Measurements from ENCODE around the gene PPP1R3E. TPM values are rescaled to one million over a fixed set of nuclear protein-coding genes. Genes with fewer than 3 reads are reported as not detected.
A peak's percentile ranks its signal among the peaks of the same experiment; 100 is the strongest.

Gene PPP1R3E
- total and polyA plus RNA-seq, 11 donors = 2.1 to 11.4 (median 5.6) TPM

GRCh38 chr14:23345987-23346692 is 43.5 kb upstream of the PPP1R3E start:
- no peak for TF ChIP-seq POLR2A (IDR thresholded peaks at IDR 0.05)
- TF ChIP-seq, protein P1, sequence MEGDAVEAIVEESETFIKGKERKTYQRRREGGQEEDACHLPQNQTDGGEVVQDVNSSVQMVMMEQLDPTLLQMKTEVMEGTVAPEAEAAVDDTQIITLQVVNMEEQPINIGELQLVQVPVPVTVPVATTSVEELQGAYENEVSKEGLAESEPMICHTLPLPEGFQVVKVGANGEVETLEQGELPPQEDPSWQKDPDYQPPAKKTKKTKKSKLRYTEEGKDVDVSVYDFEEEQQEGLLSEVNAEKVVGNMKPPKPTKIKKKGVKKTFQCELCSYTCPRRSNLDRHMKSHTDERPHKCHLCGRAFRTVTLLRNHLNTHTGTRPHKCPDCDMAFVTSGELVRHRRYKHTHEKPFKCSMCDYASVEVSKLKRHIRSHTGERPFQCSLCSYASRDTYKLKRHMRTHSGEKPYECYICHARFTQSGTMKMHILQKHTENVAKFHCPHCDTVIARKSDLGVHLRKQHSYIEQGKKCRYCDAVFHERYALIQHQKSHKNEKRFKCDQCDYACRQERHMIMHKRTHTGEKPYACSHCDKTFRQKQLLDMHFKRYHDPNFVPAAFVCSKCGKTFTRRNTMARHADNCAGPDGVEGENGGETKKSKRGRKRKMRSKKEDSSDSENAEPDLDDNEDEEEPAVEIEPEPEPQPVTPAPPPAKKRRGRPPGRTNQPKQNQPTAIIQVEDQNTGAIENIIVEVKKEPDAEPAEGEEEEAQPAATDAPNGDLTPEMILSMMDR (IDR thresholded peaks at IDR 0.05) = no peak
- Histone ChIP-seq H3K27me3 (peaks cover 0 to 8% (median 0%) of the 10 kb centered on the region in 9 donors), H3K4me1 (peaks cover 0 to 9% (median 0%) of the 10 kb centered on the region in 12 donors), H3K4me3 (no peak overlapping the region), H3K9me3 (no peaks in the 10 kb centered on the region), H3K27ac (peak overlapping the region in 1 of 12 donors; percentile 24), H3K36me3 (no peaks in the 10 kb centered on the region)
- DNase-seq = no peak
- WGBS, 4 donors = 58 to 61% (median 61%) methylated on average over 12 to 13 of the region's 13 CpGs
- peak in 3 of 4 donors; percentile 48 to 54 (median 49) for ATAC-seq
- intact Hi-C loops (cut with DNase I) = no loop called here

DNA sequence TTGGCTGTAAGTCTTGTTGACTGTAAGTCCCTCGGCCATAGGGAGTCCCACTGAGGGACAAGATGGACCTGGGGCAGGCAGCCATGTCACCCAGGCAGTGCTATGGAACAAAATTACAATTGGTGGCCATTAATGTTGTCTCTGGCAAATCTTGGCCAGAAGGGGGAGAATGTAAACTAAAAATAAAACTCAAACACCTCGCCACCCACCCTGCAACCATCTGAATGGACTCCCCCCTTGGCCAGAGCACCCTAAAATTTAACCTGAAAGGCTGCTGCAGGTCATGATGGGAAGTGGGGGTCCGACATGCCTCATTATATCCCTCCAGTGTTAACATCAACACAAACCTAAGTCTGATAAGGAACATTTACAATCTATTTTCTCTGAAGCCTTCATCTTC is 41.8 kb upstream of the PPP1R3E start:
- Histone ChIP-seq H3K36me3 (no peaks in the 10 kb centered on the region), H3K4me1 (peaks cover 0 to 9% (median 0%) of the 10 kb centered on the region in 12 donors), H3K4me3 (no peak overlapping the region), H3K27ac (no peak overlapping the region), H3K27me3 (no peaks in the 10 kb centered on the region), H3K9me3 (peaks cover 0 to 7% (median 0%) of the 10 kb centered on the region in 12 donors)
- ATAC-seq (no peak), DNase-seq (no peak)
- WGBS, 4 donors = 64 to 72% (median 66%) methylated on average over 3 of the region's 3 CpGs
- TF ChIP-seq, protein P1 (IDR thresholded peaks at IDR 0.05) = no peak
- no peak for TF ChIP-seq POLR2A (IDR thresholded peaks at IDR 0.05)
- intact Hi-C loops (cut with DNase I) = no loop called here

- WGBS, 4 donors = 76 to 88% (median 82%) methylated on average over 1 of the region's 1 CpG
- DNase-seq = no peak
- intact Hi-C loops (cut with DNase I) = loop anchor here in 2 of 10 donors (5.0 kb wide), 1 partner anchor 33 kb away; the partner anchor contains the start of gene IL25 (in 2 of the 2)
Observed at GRCh38 chr14:23339506-23340268, 37.0 kb upstream of the PPP1R3E start.

More at GRCh38 chr14:23339506-23340268, 37.0 kb upstream of the PPP1R3E start:
- Histone ChIP-seq H3K9me3 (peaks cover 0 to 9% (median 0%) of the 10 kb centered on the region in 12 donors), H3K36me3 (no peaks in the 10 kb centered on the region), H3K4me1 (no peaks in the 10 kb centered on the region), H3K27me3 (no peaks in the 10 kb centered on the region), H3K27ac (no peak overlapping the region), H3K4me3 (no peak overlapping the region)
- no peak for ATAC-seq
- no peak for TF ChIP-seq POLR2A (IDR thresholded peaks at IDR 0.05)
- TF ChIP-seq, protein P1 (IDR thresholded peaks at IDR 0.05) = no peak

Data from heart left ventricle (tissue), 16 donors.